ENCODE data around the gene SLC22A8. TPM values are rescaled to one million over a fixed set of nuclear protein-coding genes. Genes with fewer than 3 reads are reported as not detected.

Gene SLC22A8
- total and polyA plus RNA-seq, 2 of the 4 experiments (the other 2 are of a cell fraction), result not detected

GRCh38 chr11:62984451-62984991 lies 31.1 kb downstream of the SLC22A8 start, which contains the start of gene SLC22A6:
TSS of gene SLC22A6 (minus strand) at chr11:62984967. CDS start at chr11:62984690, 277 bp downstream.
- no peak for ATAC-seq (ENCODE audit: low read depth)
- Histone ChIP-seq H3K9me1 (ENCODE audit: insufficient read depth, low read length) (no peaks in the 10 kb centered on the region), H2BK15ac (ENCODE audit: low read depth, low read length) (no peak within 1 kb of the TSS), H3K18ac (ENCODE audit: low read depth, low read length) (no peak within 1 kb of the TSS), H3K4me2 (ENCODE audit: low read depth, low read length) (no peak within 1 kb of the TSS), H4K5ac (ENCODE audit: low read depth, low read length) (no peak within 1 kb of the TSS), H2AFZ (replicated peaks; ENCODE audit: low read length, poor library complexity) (no peak within 1 kb of the TSS), H4K91ac (ENCODE audit: insufficient read depth, low read depth, low read length) (no peak within 1 kb of the TSS), H4K20me1 (ENCODE audit: insufficient read depth, low read length) (no peaks in the 10 kb centered on the region), H2AK9ac (replicated peaks; ENCODE audit: low read depth, low read length, poor library complexity) (no peak within 1 kb of the TSS), H4K8ac (ENCODE audit: low read depth in 2 of 2, low read length in 2 of 2) (no peak within 1 kb of the TSS), H3K9ac (ENCODE audit: low read depth, low read length) (no peak within 1 kb of the TSS), H2BK120ac (ENCODE audit: low read depth, low read length) (no peak within 1 kb of the TSS), H3K14ac (replicated peaks; ENCODE audit: low read depth, low read length) (no peak within 1 kb of the TSS), H2BK20ac (ENCODE audit: low read depth, low read length) (no peak within 1 kb of the TSS), H3K27ac (ENCODE audit: insufficient read depth, low read length) (no peak within 1 kb of the TSS), H3K23ac (ENCODE audit: low read depth, low read length) (no peak within 1 kb of the TSS), H3K4ac (ENCODE audit: low read depth, low read length) (no peak within 1 kb of the TSS), H3K36me3 (ENCODE audit: control insufficient read depth, insufficient read depth, low read length) (no peaks in the 10 kb centered on the region), H3K9me3 (ENCODE audit: control insufficient read depth, insufficient read depth, low read length) (no peaks in the 10 kb centered on the region), H3K79me1 (ENCODE audit: low read depth in 1 of 2, low read length in 2 of 2) (no peaks in the 10 kb centered on the region), H2BK5ac (ENCODE audit: low read depth, low read length, poor library complexity, severe bottlenecking) (no peak within 1 kb of the TSS), H2AK5ac (ENCODE audit: low read depth, low read length) (no peak within 1 kb of the TSS), H3K56ac (ENCODE audit: extremely low read depth, insufficient read depth, low read length) (no peak within 1 kb of the TSS), H3K27me3 (ENCODE audit: control insufficient read depth, insufficient read depth, low read length) (peaks cover 4% of the 10 kb centered on the region), H3K4me1 (ENCODE audit: control insufficient read depth, insufficient read depth, low read length) (no peaks in the 10 kb centered on the region), H3K4me3 (ENCODE audit: insufficient read depth, low read depth, low read length) (no peak within 1 kb of the TSS)
- TF ChIP-seq, protein P1, sequence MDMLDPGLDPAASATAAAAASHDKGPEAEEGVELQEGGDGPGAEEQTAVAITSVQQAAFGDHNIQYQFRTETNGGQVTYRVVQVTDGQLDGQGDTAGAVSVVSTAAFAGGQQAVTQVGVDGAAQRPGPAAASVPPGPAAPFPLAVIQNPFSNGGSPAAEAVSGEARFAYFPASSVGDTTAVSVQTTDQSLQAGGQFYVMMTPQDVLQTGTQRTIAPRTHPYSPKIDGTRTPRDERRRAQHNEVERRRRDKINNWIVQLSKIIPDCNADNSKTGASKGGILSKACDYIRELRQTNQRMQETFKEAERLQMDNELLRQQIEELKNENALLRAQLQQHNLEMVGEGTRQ (IDR thresholded peaks at IDR 0.05; ENCODE audit: low read depth, low read length), result no peak
- no peak for TF ChIP-seq POLR2A (IDR thresholded peaks at IDR 0.05; ENCODE audit: low read depth, low read length)
- TF ChIP-seq, protein P2, sequence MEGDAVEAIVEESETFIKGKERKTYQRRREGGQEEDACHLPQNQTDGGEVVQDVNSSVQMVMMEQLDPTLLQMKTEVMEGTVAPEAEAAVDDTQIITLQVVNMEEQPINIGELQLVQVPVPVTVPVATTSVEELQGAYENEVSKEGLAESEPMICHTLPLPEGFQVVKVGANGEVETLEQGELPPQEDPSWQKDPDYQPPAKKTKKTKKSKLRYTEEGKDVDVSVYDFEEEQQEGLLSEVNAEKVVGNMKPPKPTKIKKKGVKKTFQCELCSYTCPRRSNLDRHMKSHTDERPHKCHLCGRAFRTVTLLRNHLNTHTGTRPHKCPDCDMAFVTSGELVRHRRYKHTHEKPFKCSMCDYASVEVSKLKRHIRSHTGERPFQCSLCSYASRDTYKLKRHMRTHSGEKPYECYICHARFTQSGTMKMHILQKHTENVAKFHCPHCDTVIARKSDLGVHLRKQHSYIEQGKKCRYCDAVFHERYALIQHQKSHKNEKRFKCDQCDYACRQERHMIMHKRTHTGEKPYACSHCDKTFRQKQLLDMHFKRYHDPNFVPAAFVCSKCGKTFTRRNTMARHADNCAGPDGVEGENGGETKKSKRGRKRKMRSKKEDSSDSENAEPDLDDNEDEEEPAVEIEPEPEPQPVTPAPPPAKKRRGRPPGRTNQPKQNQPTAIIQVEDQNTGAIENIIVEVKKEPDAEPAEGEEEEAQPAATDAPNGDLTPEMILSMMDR (conservative IDR thresholded peaks at IDR 0.05; ENCODE audit: low read depth, low read length), result no peak
- no peak for TF ChIP-seq CHD1 (IDR thresholded peaks at IDR 0.05; ENCODE audit: low read depth, low read length)
- TF ChIP-seq SMC3 (IDR thresholded peaks at IDR 0.05; ENCODE audit: low read depth, low read length), result no peak
- no peak for TF ChIP-seq RCOR1 (IDR thresholded peaks at IDR 0.05; ENCODE audit: insufficient replicate concordance, low read length)
- TF ChIP-seq RFX5 (IDR thresholded peaks at IDR 0.05; ENCODE audit: low read depth, low read length), result no peak
- TF ChIP-seq RAD21 (IDR thresholded peaks at IDR 0.05; ENCODE audit: low read length), result no peak
- TF ChIP-seq MXI1 (IDR thresholded peaks at IDR 0.05; ENCODE audit: borderline replicate concordance, low read depth, low read length), result no peak
- no peak for TF ChIP-seq BHLHE40 (IDR thresholded peaks at IDR 0.05; ENCODE audit: low read depth, low read length)
- no peak for TF ChIP-seq MAZ (IDR thresholded peaks at IDR 0.05; ENCODE audit: borderline replicate concordance, low read depth, low read length)
- no peak for TF ChIP-seq CEBPB (IDR thresholded peaks at IDR 0.05; ENCODE audit: low read depth, low read length)
- TF ChIP-seq FOS (IDR thresholded peaks at IDR 0.05; ENCODE audit: low read depth, low read length), result no peak
- no peak for TF ChIP-seq MAFK (IDR thresholded peaks at IDR 0.05; ENCODE audit: low read depth, low read length)
- TF ChIP-seq, protein P3, sequence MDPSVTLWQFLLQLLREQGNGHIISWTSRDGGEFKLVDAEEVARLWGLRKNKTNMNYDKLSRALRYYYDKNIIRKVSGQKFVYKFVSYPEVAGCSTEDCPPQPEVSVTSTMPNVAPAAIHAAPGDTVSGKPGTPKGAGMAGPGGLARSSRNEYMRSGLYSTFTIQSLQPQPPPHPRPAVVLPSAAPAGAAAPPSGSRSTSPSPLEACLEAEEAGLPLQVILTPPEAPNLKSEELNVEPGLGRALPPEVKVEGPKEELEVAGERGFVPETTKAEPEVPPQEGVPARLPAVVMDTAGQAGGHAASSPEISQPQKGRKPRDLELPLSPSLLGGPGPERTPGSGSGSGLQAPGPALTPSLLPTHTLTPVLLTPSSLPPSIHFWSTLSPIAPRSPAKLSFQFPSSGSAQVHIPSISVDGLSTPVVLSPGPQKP (IDR thresholded peaks at IDR 0.05; ENCODE audit: borderline replicate concordance, low read depth, low read length), result no peak
- no peak for TF ChIP-seq NFE2L2 (IDR thresholded peaks at IDR 0.05; ENCODE audit: low read depth, low read length)
- BruUV-seq (replicated peaks), result no TSS peak
- intact Hi-C loops (cut with micrococcal nuclease) (no loop called here), in situ Hi-C loops (cut with MboI; ENCODE audit: low sequenced_read_pairs) (no loop called here), dilution Hi-C loops (cut with HindIII; ENCODE audit: low sequenced_read_pairs, unreplicated experiment) (no loop called here)
- WGBS, 2 experiments (ENCODE audit: extremely low coverage in 2 of 2, insufficient read length in 1 of 2), result 31% methylated on average over 6 of the region's 14 CpGs; no CpG with 5 or more reads in 1 of the 2 experiments
- DNase-seq, result no peak
- ChIA-PET POLR2A (ENCODE audit: unreplicated experiment) (no interaction called here), CTCF (interaction anchor here (0.7 kb wide), 1 partner anchor 10 kb away, joined by 3 read pairs; no protein-coding TSS in a partner anchor)

Data from IMR-90 (cell line).